HepG2 (cell line): Measurements from ENCODE around the gene ZFP14. TPM values are rescaled to one million over a fixed set of nuclear protein-coding genes. Genes with fewer than 3 reads are reported as not detected.

Experiments
- ATAC-seq: fragments of 200-7000 bp; cut with Tn5 transposase; 3 replicates; pipeline ENCODE4 v1.9.1; 2020; ENCODE audit warnings: mild to moderate bottlenecking, moderate library complexity
- BruUV-seq: library from RNA; stranded (reverse); fragments of 400-500 nt; replicated peaks from 2 replicates; lab custom pipeline; 2021; lab: Mats Ljungman, UMichigan
- CTCF ChIA-PET: fragments of 300-600 bp; formaldehyde crosslinking; extraction: SDS; loops from one replicate; lab custom pipeline; 2021; ENCODE audit warnings: low total read pairs, inconsistent platforms, low intra/inter-chr PET ratio; lab: Yijun Ruan, JAX
- POLR2A ChIA-PET: fragments of 350-600 bp; sonication (Branson Sonifier 250); formaldehyde crosslinking; loops from one replicate; lab custom pipeline; 2020; ENCODE audit warnings: antibody characterized with exemption, inconsistent platforms; lab: Yijun Ruan, JAX
- DNase-seq: peaks from one replicate; pipeline ENCODE4 v3.0.0-alpha.2; 2015; ENCODE audit warnings: low spot score
- FAIRE-seq: peaks from 3 replicates; lab custom pipeline; 2011; peaks lifted over from hg19 to GRCh38; lab: Jason Lieb, UNC
- H2AFZ ChIP-seq: one replicate; pipeline ENCODE4 v1.6.1; 2011; ENCODE audit warnings: low read length, inconsistent platforms
- H3K27ac ChIP-seq: fragments of 300-600 bp; 3 replicates; pipeline ENCODE4 v1.8.0; 2011; ENCODE audit warnings: mixed run types, mild to moderate bottlenecking, mixed read lengths, low read length, inconsistent platforms; ENCODE audit not compliant: insufficient read depth; ENCODE audit errors: extremely low read length
- H3K27me3 ChIP-seq, 2 experiments: fragments of 200-600 bp in 1 of 2; 2 replicates in 1 of 2; 3 replicates in 1 of 2; pipeline versions ENCODE4 v1.6.0 to v1.8.0; 2011; ENCODE audit warnings: low read length in 2 of 2, mild to moderate bottlenecking in 2 of 2, moderate library complexity in 2 of 2, inconsistent platforms in 1 of 2; ENCODE audit not compliant: insufficient read depth in 2 of 2, control insufficient read depth in 1 of 2
- H3K36me3 ChIP-seq, 2 experiments: fragments of 200-600 bp in 1 of 2; replicated peaks in 1 of 2; 2 replicates in 1 of 2; 3 replicates in 1 of 2; pipeline versions ENCODE4 v1.5.1 to v1.8.0; 2011; ENCODE audit warnings: low read length in 2 of 2, inconsistent platforms in 1 of 2; ENCODE audit not compliant: insufficient read depth in 2 of 2, control insufficient read depth in 1 of 2
- H3K4me1 ChIP-seq: 2 replicates; pipeline ENCODE4 v1.5.1; 2012; ENCODE audit warnings: low read length, inconsistent platforms; ENCODE audit not compliant: insufficient read depth
- H3K4me2 ChIP-seq: 2 replicates; pipeline ENCODE4 v1.6.0; 2011; ENCODE audit warnings: low read depth, low read length, inconsistent platforms
- H3K4me3 ChIP-seq, 3 experiments: fragments of 200-600 bp in 1 of 3; sonication (generic), shearing (Covaris generic) in 1 of 3; replicated peaks in 1 of 3; 2 replicates each; pipeline ENCODE4 v1.5.1; 2011 to 2016; ENCODE audit warnings: low read length in 3 of 3, inconsistent platforms in 2 of 3, low read depth in 2 of 3, mild to moderate bottlenecking in 2 of 3, control low read depth in 1 of 3, mixed read lengths in 1 of 3; ENCODE audit not compliant: insufficient read depth in 1 of 3
- H3K79me2 ChIP-seq: one replicate; pipeline ENCODE4 v1.6.1; 2011; ENCODE audit warnings: low read length, inconsistent platforms; ENCODE audit not compliant: insufficient read depth
- H3K9ac ChIP-seq: 2 replicates; pipeline ENCODE4 v1.6.0; 2011; ENCODE audit warnings: mild to moderate bottlenecking, low read depth, low read length, inconsistent platforms; ENCODE audit not compliant: insufficient read depth
- H3K9me3 ChIP-seq: 2 replicates; pipeline ENCODE4 v1.5.1; 2012; ENCODE audit warnings: mild to moderate bottlenecking, low read length
- H4K20me1 ChIP-seq: 2 replicates; pipeline ENCODE4 v1.6.0; 2011; ENCODE audit warnings: inconsistent platforms, mild to moderate bottlenecking, low read length, moderate library complexity; ENCODE audit not compliant: insufficient read depth
- ATF6 ChIP-seq: sonication (generic); formaldehyde crosslinking; conservative IDR thresholded peaks from 2 replicates; pipeline ENCODE4 v1.4.0; 2020; ENCODE audit warnings: missing genetic modification reagents
- FOXO4 ChIP-seq: sonication (generic); formaldehyde crosslinking; conservative IDR thresholded peaks from 2 replicates; pipeline ENCODE4 v1.8.1; 2023; ENCODE audit warnings: missing genetic modification reagents
- MEIS2 ChIP-seq: sonication (generic); formaldehyde crosslinking; IDR thresholded peaks from 2 replicates; pipeline ENCODE4 v1.9.0; 2021; ENCODE audit warnings: mild to moderate bottlenecking, missing genetic modification reagents
- MTA1 ChIP-seq: sonication (generic); formaldehyde crosslinking; IDR thresholded peaks from 2 replicates; pipeline ENCODE4 v1.4.0; 2020; ENCODE audit warnings: missing genetic modification reagents, mild to moderate bottlenecking, borderline replicate concordance
- NFKB2 ChIP-seq: sonication (generic); formaldehyde crosslinking; IDR thresholded peaks from 2 replicates; pipeline ENCODE4 v1.4.0; 2020; ENCODE audit warnings: missing genetic modification reagents, borderline replicate concordance
- NRL ChIP-seq: sonication (generic); formaldehyde crosslinking; IDR thresholded peaks from 2 replicates; pipeline ENCODE4 v1.5.0; 2020; ENCODE audit warnings: missing genetic modification reagents, mild to moderate bottlenecking, moderate library complexity, borderline replicate concordance
- SP2 ChIP-seq: sonication (generic); formaldehyde crosslinking; IDR thresholded peaks from 2 replicates; pipeline ENCODE4 v1.5.1; 2020; ENCODE audit warnings: mild to moderate bottlenecking, missing genetic modification reagents
- TOPORS ChIP-seq: sonication (generic); formaldehyde crosslinking; IDR thresholded peaks from 2 replicates; pipeline ENCODE4 v1.8.0; 2023; ENCODE audit warnings: mild to moderate bottlenecking, missing genetic modification reagents
- ZFP36 ChIP-seq: fragments of 150-350 bp; IDR thresholded peaks from 2 replicates; pipeline ENCODE4 v1.6.1; 2018; ENCODE audit warnings: borderline replicate concordance, low read length, low read depth; ENCODE audit not compliant: partially characterized antibody
- ZNF235 ChIP-seq: sonication (generic); formaldehyde crosslinking; IDR thresholded peaks from 2 replicates; pipeline ENCODE4 v1.8.1; 2023; ENCODE audit warnings: mild to moderate bottlenecking, missing genetic modification reagents, borderline replicate concordance
- ZNF552 ChIP-seq: sonication (generic); formaldehyde crosslinking; IDR thresholded peaks from 2 replicates; pipeline ENCODE4 v1.9.0; 2022; ENCODE audit warnings: missing genetic modification reagents, mild to moderate bottlenecking, borderline replicate concordance
- ZNF576 ChIP-seq: sonication (generic); formaldehyde crosslinking; IDR thresholded peaks from 2 replicates; pipeline ENCODE4 v1.4.0; 2020; ENCODE audit warnings: mild to moderate bottlenecking, missing genetic modification reagents
- ZNF761 ChIP-seq: sonication (generic); formaldehyde crosslinking; conservative IDR thresholded peaks from 2 replicates; pipeline ENCODE4 v1.4.0; 2020; ENCODE audit warnings: mild to moderate bottlenecking, missing genetic modification reagents
- ZNF770 ChIP-seq: sonication (generic); formaldehyde crosslinking; IDR thresholded peaks from 2 replicates; pipeline ENCODE4 v1.5.0; 2020; ENCODE audit warnings: mild to moderate bottlenecking, missing genetic modification reagents
- ZNF878 ChIP-seq: sonication (generic); formaldehyde crosslinking; IDR thresholded peaks from 2 replicates; pipeline ENCODE4 v1.8.1; 2023; ENCODE audit warnings: mild to moderate bottlenecking, missing genetic modification reagents, moderate library complexity
- WGBS: methylation state at CpG from one replicate; pipeline ENCODE4 v1.1.6; 2017; ENCODE audit warnings: low lambda C conversion rate; 5-methylcytosine and 5-hydroxymethylcytosine counted together
- in situ Hi-C: cut with HindIII; loops from 2 replicates; pipeline ENCODE4 v1.10.0; 2017; ENCODE audit warnings: low pct_unique_long_range_greater_than_20kb; ENCODE audit not compliant: extremely low pct_ligation_motif_present
- intact Hi-C: fragments of 100-400 bp; cut with micrococcal nuclease; formaldehyde crosslinking; loops from one replicate; pipeline ENCODE4 v1.10.0; 2022; ENCODE audit not compliant: unreplicated experiment
- polyA plus RNA-seq, 8 experiments: library from polyadenylated mRNA; depleted of rRNA in 3 of 8; stranded (reverse) in 7 of 8; unstranded in 1 of 8; fragments of >200 nt; fragmentation: Illumina TruSeq in 4 of 8; extraction: Trizol in 4 of 8; gene quantifications; 2 replicates each; pipeline versions ENCODE4 v1.2.1 to v1.2.3, GENCODE V29; 2011 to 2016; ENCODE audit warnings: low read depth in 4 of 8, missing spikeins in 1 of 8, mixed read lengths in 1 of 8; ENCODE audit not compliant: insufficient read depth in 1 of 8
- total RNA-seq, 5 experiments: library from RNA; depleted of rRNA; stranded (reverse); fragments of >200 nt; fragmentation: Illumina TruSeq; extraction: Trizol; gene quantifications; 2 replicates each; pipeline ENCODE4 v1.2.3, GENCODE V29; 2016; ENCODE audit warnings: low read depth in 1 of 5

The ZFP14 gene
- total and polyA plus RNA-seq, 2 of the 13 experiments (the other 11 are each of a cell fraction or from before 2014, with no cell fraction given), result 2.0 to 5.0 TPM

GRCh38 chr19:36418287-36419001 is 39.4 kb upstream of the ZFP14 start, which contains the start of gene ZFP82 (continued):
- TF ChIP-seq ZNF761 (CRISPR knock-in tag), result no peak
- TF ChIP-seq MTA1 (CRISPR knock-in tag), result peak; percentile 44; the same call in 1 of the 2 replicates

GRCh38 chr19:36417752-36418286 is 38.8 kb upstream of the ZFP14 start:
- peak overlapping the region; percentile 82 for H3K9ac ChIP-seq
- ATAC-seq, result peak; percentile 30; the same call in 2 of the 3 replicates
- TF ChIP-seq ZFP36, result no peak
- 0 out of 2 replicates have a peak, but pooled peaks have one; percentile 35 for TF ChIP-seq ZNF235
- TF ChIP-seq ZNF552 (CRISPR knock-in tag), result 0 out of 2 replicates have a peak, but pooled peaks have one; percentile 7
- TF ChIP-seq ZNF878 (CRISPR knock-in tag), result no peak
- peak; percentile 53; the same call in 1 of the 2 replicates for TF ChIP-seq ZNF770
- no peak for TF ChIP-seq FOXO4
- TF ChIP-seq ZNF576 (CRISPR knock-in tag), result no peak
- TF ChIP-seq MEIS2 (CRISPR knock-in tag), result peak; percentile 30; the same call in 1 of the 2 replicates
- TF ChIP-seq ATF6 (CRISPR knock-in tag), result no peak
- TF ChIP-seq SP2 (CRISPR knock-in tag), result no peak
- no peak for TF ChIP-seq NFKB2 (CRISPR knock-in tag)
- 0 out of 2 replicates have a peak, but pooled peaks have one; percentile 21 for TF ChIP-seq TOPORS (CRISPR knock-in tag)
- TF ChIP-seq NRL (CRISPR knock-in tag), result peak; percentile 14; the same call in 1 of the 2 replicates

More at GRCh38 chr19:36417752-36418286, 38.8 kb upstream of the ZFP14 start:
- peak overlapping the region; percentile 85 for H3K27ac ChIP-seq
- CTCF ChIA-PET, result no interaction called here
- H3K36me3 ChIP-seq, result 0 out of 5 replicates have a peak, but pooled peaks cover 0 to 2% of the 10 kb centered on the region in 2 experiments
- no CpG with 5 or more reads among the region's 25 CpGs for WGBS
- H3K79me2 ChIP-seq, result peaks cover 13% of the 10 kb centered on the region
- H3K4me3 ChIP-seq, result peak overlapping the region; percentile 56 to 72 (median 67)
- intact Hi-C loops, result no loop called here
- no peak for FAIRE-seq
- peaks cover 8% of the 10 kb centered on the region for H3K9me3 ChIP-seq
- peaks cover 9% of the 10 kb centered on the region; the same call in 1 of the 2 replicates for H3K4me1 ChIP-seq
- no peaks in the 10 kb centered on the region for H3K27me3 ChIP-seq
- TSS peak; percentile 62 for BruUV-seq
- POLR2A ChIA-PET, result interaction anchor here (1.8 to 3.3 kb wide), 2 partner anchors 39 to 71 kb away, joined by 9 to 13 read pairs; partner anchors contain the start of genes ZFP14 and ZNF566
- in situ Hi-C loops, result no loop called here
- no peaks in the 10 kb centered on the region for H4K20me1 ChIP-seq
- peak overlapping the region; percentile 64 for H3K4me2 ChIP-seq
- DNase-seq, result no peak
- no peak overlapping the region for H2AFZ ChIP-seq
